HCT116 (cell line): ENCODE data around the gene PSMB7. TPM values are rescaled to one million over a fixed set of nuclear protein-coding genes. Genes with fewer than 3 reads are reported as not detected.

ENCODE experiments used
- ATAC-seq: fragments of 200-7000 bp; cut with Tn5 transposase; 2 replicates; pipeline ENCODE4 v1.9.1; 2020; ENCODE audit warnings: mild to moderate bottlenecking, moderate library complexity
- BruUV-seq: library from RNA; stranded (reverse); fragments of 400-500 nt; replicated peaks from 2 replicates; lab custom pipeline; 2021; lab: Mats Ljungman, UMichigan
- CTCF ChIA-PET: fragments of 300-600 bp; sonication (Branson Sonifier 250); formaldehyde crosslinking; loops from one replicate; lab custom pipeline; 2021; ENCODE audit warnings: antibody characterized with exemption; lab: Charles Lee
- POLR2A ChIA-PET: fragments of 300-600, 350-600 bp; sonication (Branson Sonifier 250); formaldehyde crosslinking; loops from one replicate; lab custom pipeline; 2021; ENCODE audit warnings: antibody characterized with exemption; lab: Charles Lee
- RAD21 ChIA-PET, 2 experiments: fragments of 300-600 bp; sonication (Branson Sonifier 250); formaldehyde crosslinking; loops; one replicate each; lab custom pipeline; 2023; ENCODE audit warnings: low total read pairs in 2 of 2; ENCODE audit not compliant: uncharacterized antibody in 2 of 2, unreplicated experiment in 2 of 2, low non-redundant PET in 1 of 2; lab: Charles Lee
- DNase-seq: peaks from one replicate; pipeline ENCODE4 v3.0.0-alpha.2; 2010; ENCODE audit warnings: low read depth, low spot score
- H2AFZ ChIP-seq: fragments of 200-600 bp; shearing (Covaris generic), sonication (generic); 2 replicates; pipeline ENCODE4 v1.6.1; 2017; ENCODE audit warnings: low read depth, mixed run types, mixed read lengths, antibody characterized with exemption, low read length; ENCODE audit not compliant: poor library complexity, severe bottlenecking
- H3K27ac ChIP-seq: 2 replicates; pipeline ENCODE4 v1.5.1; 2012; ENCODE audit warnings: low read depth, low read length
- H3K27me3 ChIP-seq: fragments of 200-600 bp; sonication (generic); 2 replicates; pipeline ENCODE4 v1.6.1; 2016; ENCODE audit warnings: mixed run types, low read length, mixed read lengths; ENCODE audit not compliant: insufficient read depth
- H3K36me3 ChIP-seq, 2 experiments: fragments of 200-500 bp in 1 of 2; fragments of 200-600 bp in 1 of 2; sonication (Bioruptor generic) in 1 of 2; sonication (generic) in 1 of 2; 2 replicates each; pipeline versions ENCODE4 v1.5.1 to v1.6.1; 2014 to 2016; ENCODE audit warnings: low read length in 2 of 2, inconsistent platforms in 1 of 2, mixed read lengths in 1 of 2, mixed run types in 1 of 2; ENCODE audit not compliant: insufficient read depth in 2 of 2, control insufficient read depth in 1 of 2
- H3K4me1 ChIP-seq, 2 experiments: fragments of 200-600 bp in 1 of 2; sonication (generic) in 1 of 2; 2 replicates each; pipeline versions ENCODE4 v1.5.1 to v1.6.1; 2012 to 2017; ENCODE audit warnings: low read length in 2 of 2, inconsistent platforms in 1 of 2, mild to moderate bottlenecking in 1 of 2, mixed read lengths in 1 of 2, mixed run types in 1 of 2, moderate library complexity in 1 of 2; ENCODE audit not compliant: insufficient read depth in 2 of 2, control insufficient read depth in 1 of 2
- H3K4me2 ChIP-seq: fragments of 200-600 bp; sonication (generic); 2 replicates; pipeline ENCODE4 v1.6.1; 2017; ENCODE audit warnings: mixed run types, low read length, mixed read lengths
- H3K4me3 ChIP-seq, 2 experiments: fragments of 200-600 bp in 1 of 2; sonication (generic) in 1 of 2; replicated peaks in 1 of 2; 2 replicates each; pipeline ENCODE4 v1.5.1; 2011 to 2016; ENCODE audit warnings: low read length in 2 of 2, control low read depth in 1 of 2, low read depth in 1 of 2, mild to moderate bottlenecking in 1 of 2, mixed read lengths in 1 of 2, mixed run types in 1 of 2
- H3K79me2 ChIP-seq: fragments of 200-600 bp; sonication (generic); 2 replicates; pipeline ENCODE4 v1.6.1; 2017; ENCODE audit warnings: mild to moderate bottlenecking, mixed run types, low read length, moderate library complexity, mixed read lengths; ENCODE audit not compliant: insufficient read depth
- H3K9ac ChIP-seq: fragments of 200-600 bp; sonication (generic); 2 replicates; pipeline ENCODE4 v1.6.1; 2016; ENCODE audit warnings: low read length, mixed read lengths
- H3K9me2 ChIP-seq: fragments of 200-600 bp; sonication (generic), shearing (Covaris generic); 2 replicates; pipeline ENCODE4 v1.6.1; 2017; ENCODE audit warnings: mixed run types, mild to moderate bottlenecking, moderate library complexity; ENCODE audit not compliant: insufficient read depth
- H3K9me3 ChIP-seq, 2 experiments: fragments of 200-500 bp in 1 of 2; fragments of 200-600 bp in 1 of 2; sonication (Bioruptor generic) in 1 of 2; sonication (generic) in 1 of 2; 2 replicates each; pipeline ENCODE4 v1.6.1; 2014 to 2017; ENCODE audit warnings: low read length in 2 of 2, mixed read lengths in 2 of 2, inconsistent platforms in 1 of 2, low read depth in 1 of 2, mild to moderate bottlenecking in 1 of 2, mixed run types in 1 of 2, moderate library complexity in 1 of 2; ENCODE audit not compliant: control insufficient read depth in 1 of 2, insufficient read depth in 1 of 2
- H4K20me1 ChIP-seq: fragments of 200-600 bp; sonication (generic), shearing (Covaris generic); 2 replicates; pipeline ENCODE4 v1.6.1; 2017; ENCODE audit warnings: mixed run types, mild to moderate bottlenecking, moderate library complexity; ENCODE audit not compliant: insufficient read depth
- CEBPB ChIP-seq: IDR thresholded peaks from 2 replicates; pipeline ENCODE4 v1.6.1; 2012; ENCODE audit warnings: low read depth
- EZH2phosphoT487 ChIP-seq: fragments of 200-600 bp; IDR thresholded peaks from 2 replicates; pipeline ENCODE4 v1.6.1; 2018; ENCODE audit warnings: antibody characterized with exemption, borderline replicate concordance
- TCF7L2 ChIP-seq: IDR thresholded peaks from 2 replicates; pipeline ENCODE4 v1.7.0; 2011; ENCODE audit warnings: borderline replicate concordance, inconsistent platforms; ENCODE audit not compliant: insufficient read depth, insufficient read length; ENCODE audit errors: extremely low read depth
- YY1 ChIP-seq: IDR thresholded peaks from 2 replicates; pipeline ENCODE4 v1.6.1; 2011; ENCODE audit warnings: low read length, low read depth, moderate library complexity, mild to moderate bottlenecking; ENCODE audit not compliant: insufficient replicate concordance; ENCODE audit errors: extremely low read depth
- ZBTB33 ChIP-seq: IDR thresholded peaks from 2 replicates; pipeline ENCODE4 v1.6.1; 2011; ENCODE audit warnings: mild to moderate bottlenecking, low read length, moderate library complexity; ENCODE audit not compliant: insufficient replicate concordance; ENCODE audit errors: extremely low read depth
- intact Hi-C: fragments of 100-400 bp; cut with micrococcal nuclease; formaldehyde crosslinking; loops from 2 replicates; pipeline ENCODE4 v1.10.0; 2022
- total RNA-seq: library from RNA; stranded (reverse); gene quantifications from one replicate; pipeline ENCODE4 v1.2.1, GENCODE V29; 2021; ENCODE audit not compliant: unreplicated experiment
- TF ChIP-seq, protein P1 (sequence below): IDR thresholded peaks from 2 replicates; pipeline ENCODE4 v1.6.1; 2012; ENCODE audit warnings: low read depth

The PSMB7 gene
- total RNA-seq, 1 experiment from 2014 or later, result 222 TPM

DNA sequence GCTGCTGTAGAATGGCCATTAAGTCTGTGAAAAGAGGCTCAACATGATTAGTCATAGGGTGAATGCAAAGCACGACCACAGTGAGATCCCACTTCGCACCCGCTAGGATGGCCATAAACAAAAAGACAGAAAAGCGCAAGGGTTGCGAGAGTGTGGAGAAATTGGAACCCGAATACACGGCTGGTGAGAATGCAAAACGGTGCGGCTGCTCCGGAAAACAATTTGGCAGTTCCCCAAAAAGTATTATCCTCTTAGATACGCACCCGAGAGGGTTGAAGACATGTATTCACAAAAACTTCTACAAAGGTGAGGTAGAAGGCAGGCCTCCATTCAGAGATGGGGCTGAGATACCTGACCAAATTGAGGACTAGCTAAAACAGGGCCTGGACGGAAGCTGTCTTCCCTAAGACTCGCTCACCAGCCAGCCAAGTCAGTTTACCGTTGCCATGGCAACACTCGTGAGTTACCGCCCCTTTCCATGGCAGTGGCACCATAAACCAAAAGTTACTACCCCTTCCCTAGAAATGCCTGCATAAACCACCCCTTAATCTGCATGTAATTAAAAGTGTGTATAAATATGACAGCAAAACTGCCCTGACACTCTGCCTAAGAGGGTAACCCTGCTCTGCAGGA is 726 bp upstream of the PSMB7 start:
- H3K27ac ChIP-seq, result 0 out of 2 replicates have a peak overlapping the region, but pooled peaks have one; percentile 3
- H3K4me2 ChIP-seq, result peak overlapping the region; percentile 84
- RAD21 ChIA-PET, result no interaction called here
- TF ChIP-seq TCF7L2 (no peak), YY1 (no peak), EZH2phosphoT487 (no peak), CEBPB (no peak), ZBTB33 (no peak)
- TF ChIP-seq, protein P1, sequence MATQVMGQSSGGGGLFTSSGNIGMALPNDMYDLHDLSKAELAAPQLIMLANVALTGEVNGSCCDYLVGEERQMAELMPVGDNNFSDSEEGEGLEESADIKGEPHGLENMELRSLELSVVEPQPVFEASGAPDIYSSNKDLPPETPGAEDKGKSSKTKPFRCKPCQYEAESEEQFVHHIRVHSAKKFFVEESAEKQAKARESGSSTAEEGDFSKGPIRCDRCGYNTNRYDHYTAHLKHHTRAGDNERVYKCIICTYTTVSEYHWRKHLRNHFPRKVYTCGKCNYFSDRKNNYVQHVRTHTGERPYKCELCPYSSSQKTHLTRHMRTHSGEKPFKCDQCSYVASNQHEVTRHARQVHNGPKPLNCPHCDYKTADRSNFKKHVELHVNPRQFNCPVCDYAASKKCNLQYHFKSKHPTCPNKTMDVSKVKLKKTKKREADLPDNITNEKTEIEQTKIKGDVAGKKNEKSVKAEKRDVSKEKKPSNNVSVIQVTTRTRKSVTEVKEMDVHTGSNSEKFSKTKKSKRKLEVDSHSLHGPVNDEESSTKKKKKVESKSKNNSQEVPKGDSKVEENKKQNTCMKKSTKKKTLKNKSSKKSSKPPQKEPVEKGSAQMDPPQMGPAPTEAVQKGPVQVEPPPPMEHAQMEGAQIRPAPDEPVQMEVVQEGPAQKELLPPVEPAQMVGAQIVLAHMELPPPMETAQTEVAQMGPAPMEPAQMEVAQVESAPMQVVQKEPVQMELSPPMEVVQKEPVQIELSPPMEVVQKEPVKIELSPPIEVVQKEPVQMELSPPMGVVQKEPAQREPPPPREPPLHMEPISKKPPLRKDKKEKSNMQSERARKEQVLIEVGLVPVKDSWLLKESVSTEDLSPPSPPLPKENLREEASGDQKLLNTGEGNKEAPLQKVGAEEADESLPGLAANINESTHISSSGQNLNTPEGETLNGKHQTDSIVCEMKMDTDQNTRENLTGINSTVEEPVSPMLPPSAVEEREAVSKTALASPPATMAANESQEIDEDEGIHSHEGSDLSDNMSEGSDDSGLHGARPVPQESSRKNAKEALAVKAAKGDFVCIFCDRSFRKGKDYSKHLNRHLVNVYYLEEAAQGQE, result no peak
- TF ChIP-seq, all 23 proteins: peak for 0
- no peaks in the 10 kb centered on the region for H3K27me3 ChIP-seq
- DNase-seq (no peak), ATAC-seq (no peak; the same call in 1 of the 2 replicates)
- intact Hi-C loops, result loop anchor here (5.0 to 10.0 kb wide), 3 partner anchors 296 to 439 kb away; partner anchors contain the start of gene WDR38
- CTCF ChIA-PET, result interaction anchor here (0.6 to 1.6 kb wide), 4 partner anchors 11 to 121 kb away, joined by 3 to 5 read pairs (median 4); no protein-coding TSS in a partner anchor
- POLR2A ChIA-PET, result no interaction called here
- H3K9me2 ChIP-seq, result no peaks in the 10 kb centered on the region
- peak overlapping the region; percentile 14 to 99; a peak in 3 of 4 replicates for H3K4me3 ChIP-seq
- BruUV-seq, result no TSS peak
- H4K20me1 ChIP-seq, result no peaks in the 10 kb centered on the region; the same call in 1 of the 2 replicates
- H3K79me2 ChIP-seq, result peaks cover 43% of the 10 kb centered on the region
- no peaks in the 10 kb centered on the region for H3K9me3 ChIP-seq
- peaks cover 27 to 34% of the 10 kb centered on the region in 2 experiments for H3K36me3 ChIP-seq
- peak overlapping the region; percentile 97 for H2AFZ ChIP-seq
- peaks cover 4 to 33% of the 10 kb centered on the region in 2 experiments; a peak in 3 of 4 replicates for H3K4me1 ChIP-seq
- H3K9ac ChIP-seq, result peak overlapping the region; percentile 35
